Esophagus squamous epithelium (tissue), 4 donors: ENCODE data around the gene SRF.

Experiments
- CTCF ChIP-seq, 6 experiments: fragments of 450-650 bp in 4 of 6; fragments of 200-600 bp in 2 of 6; sonication (generic) in 2 of 6; IDR thresholded peaks; one replicate each; pipeline ENCODE4 v1.5.1; 2016 to 2019; ENCODE audit warnings: antibody characterized with exemption in 6 of 6, mild to moderate bottlenecking in 4 of 6, moderate library complexity in 4 of 6
- POLR2A ChIP-seq, 4 donors: fragments of 450-650 bp; IDR thresholded peaks; one replicate each; pipeline ENCODE4 v1.6.1; 2017; ENCODE audit warnings: antibody characterized with exemption in 4 of 4, mild to moderate bottlenecking in 4 of 4, moderate library complexity in 3 of 4

GRCh38 chr6:43222418-43223059 is 51.5 kb downstream of the SRF start:
- no peak for TF ChIP-seq POLR2A (IDR thresholded peaks at IDR 0.05)
- no peak for TF ChIP-seq CTCF (IDR thresholded peaks at IDR 0.05)
